Fibroblast of mammary gland (primary cell): Measurements from ENCODE around the gene INPP5J.

Source experiments
- DNase-seq: peaks from one replicate; pipeline ENCODE4 v3.0.0-alpha.2; 2010; ENCODE audit warnings: low read depth
- H3K4me3 ChIP-seq: 2 replicates; pipeline ENCODE4 v1.5.1; 2011; ENCODE audit warnings: low read depth, mild to moderate bottlenecking, low read length, moderate library complexity; ENCODE audit not compliant: control insufficient read depth
- CTCF ChIP-seq: conservative IDR thresholded peaks from 2 replicates; pipeline ENCODE4 v1.5.1; 2011; ENCODE audit warnings: low read depth, low read length, inconsistent platforms; ENCODE audit not compliant: control insufficient read depth, insufficient read depth

The INPP5J gene

GRCh38 chr22:31136711-31137110, 13.9 kb downstream of the INPP5J start:
- H3K4me3 ChIP-seq, result no peak overlapping the region
- no peak for TF ChIP-seq CTCF
- no peak for DNase-seq

GRCh38 chr22:31137721-31138120, 15.0 kb downstream of the INPP5J start:
- no peak overlapping the region for H3K4me3 ChIP-seq
- DNase-seq, result no peak
- TF ChIP-seq CTCF, result no peak

- H3K4me3 ChIP-seq, result no peak overlapping the region
- no peak for DNase-seq
- TF ChIP-seq CTCF, result no peak
Observed at GRCh38 chr22:31138126-31138525, 15.4 kb downstream of the INPP5J start.

GRCh38 chr22:31139066-31139465, 16.3 kb downstream of the INPP5J start:
- H3K4me3 ChIP-seq, result no peak overlapping the region
- TF ChIP-seq CTCF, result no peak

GRCh38 chr22:31139866-31140716, 17.3 kb downstream of the INPP5J start, which contains the start of gene PLA2G3:
Gene PLA2G3, minus strand, starts transcription at chr22:31140508. Its CDS starts 154 bp downstream, at chr22:31140354.
- no peak for TF ChIP-seq CTCF
- DNase-seq, result peak; percentile 62
- no peak within 1 kb of the TSS for H3K4me3 ChIP-seq

More at GRCh38 chr22:31139066-31139465, 16.3 kb downstream of the INPP5J start:
- no peak for DNase-seq

- no peak for TF ChIP-seq CTCF
- no peak for DNase-seq
- no peak overlapping the region for H3K4me3 ChIP-seq
Observed at GRCh38 chr22:31140746-31141145, 18.0 kb downstream of the INPP5J start.
